ENCODE measurements around the gene RAD9A. TPM values are rescaled to one million over a fixed set of nuclear protein-coding genes. Genes with fewer than 3 reads are reported as not detected.
A peak's percentile ranks its signal among the peaks of the same experiment; 100 is the strongest.

The RAD9A gene
- total and polyA plus RNA-seq, 9 of the 15 experiments (the other 6 are each of a cell fraction or from before 2014, with no cell fraction given), result 1.4 to 41.2 (median 16.1) TPM

DNA sequence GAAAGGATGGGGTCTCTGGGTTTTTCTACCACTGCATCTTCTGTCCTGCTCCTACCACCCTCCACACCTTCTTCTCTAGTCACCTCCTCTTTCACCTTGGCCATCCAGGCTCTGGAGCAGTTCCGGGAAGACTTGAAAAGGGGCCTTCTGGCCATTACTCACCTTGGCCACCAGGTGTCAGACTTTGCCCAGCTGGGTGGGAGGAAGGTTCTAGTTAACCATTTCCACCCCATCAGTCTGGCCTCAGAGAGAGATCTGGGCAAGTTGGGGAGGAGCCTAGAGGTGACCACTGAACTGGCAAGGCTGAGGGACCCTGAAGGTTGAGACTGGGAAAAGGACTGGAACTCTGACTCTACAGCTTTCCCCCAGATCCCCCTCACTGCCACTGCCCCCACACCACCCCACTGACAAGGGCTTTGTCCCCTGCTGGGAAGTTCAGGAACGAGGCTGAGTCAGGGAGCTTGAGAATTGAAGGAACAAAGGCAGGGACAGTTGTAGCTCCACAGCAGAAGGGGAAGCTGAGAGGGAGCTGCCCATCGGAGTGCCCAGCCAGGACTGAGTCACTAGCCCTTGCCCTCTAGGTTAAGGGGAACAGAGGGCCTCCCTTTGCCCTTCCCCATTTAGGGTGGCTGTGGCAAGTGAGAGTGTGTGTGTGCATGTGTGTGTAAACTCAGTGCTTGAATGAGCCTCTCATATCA, 34.8 kb upstream of the RAD9A start (continued):
- TF ChIP-seq SMARCA5 (IDR thresholded peaks at IDR 0.05) (peak; percentile 11; the same call in 1 of the 2 replicates), FOSL1 (tag; conservative IDR thresholded peaks at IDR 0.05) (no peak), ZNF316 (IDR thresholded peaks at IDR 0.05) (no peak), NUFIP1 (IDR thresholded peaks at IDR 0.05; ENCODE audit: partially characterized antibody) (no peak), CTBP1 (IDR thresholded peaks at IDR 0.05; ENCODE audit: borderline replicate concordance) (peak; percentile 61), ZNF174 (CRISPR knock-in tag; IDR thresholded peaks at IDR 0.05) (no peak), CBX2 (IDR thresholded peaks at IDR 0.05; ENCODE audit: insufficient read depth, low read length, poor library complexity, severe bottlenecking) (no peak), ZNF239 (CRISPR knock-in tag; IDR thresholded peaks at IDR 0.05) (no peak), HMG20A (CRISPR knock-in tag; conservative IDR thresholded peaks at IDR 0.05) (no peak)
- TF ChIP-seq, protein P1, sequence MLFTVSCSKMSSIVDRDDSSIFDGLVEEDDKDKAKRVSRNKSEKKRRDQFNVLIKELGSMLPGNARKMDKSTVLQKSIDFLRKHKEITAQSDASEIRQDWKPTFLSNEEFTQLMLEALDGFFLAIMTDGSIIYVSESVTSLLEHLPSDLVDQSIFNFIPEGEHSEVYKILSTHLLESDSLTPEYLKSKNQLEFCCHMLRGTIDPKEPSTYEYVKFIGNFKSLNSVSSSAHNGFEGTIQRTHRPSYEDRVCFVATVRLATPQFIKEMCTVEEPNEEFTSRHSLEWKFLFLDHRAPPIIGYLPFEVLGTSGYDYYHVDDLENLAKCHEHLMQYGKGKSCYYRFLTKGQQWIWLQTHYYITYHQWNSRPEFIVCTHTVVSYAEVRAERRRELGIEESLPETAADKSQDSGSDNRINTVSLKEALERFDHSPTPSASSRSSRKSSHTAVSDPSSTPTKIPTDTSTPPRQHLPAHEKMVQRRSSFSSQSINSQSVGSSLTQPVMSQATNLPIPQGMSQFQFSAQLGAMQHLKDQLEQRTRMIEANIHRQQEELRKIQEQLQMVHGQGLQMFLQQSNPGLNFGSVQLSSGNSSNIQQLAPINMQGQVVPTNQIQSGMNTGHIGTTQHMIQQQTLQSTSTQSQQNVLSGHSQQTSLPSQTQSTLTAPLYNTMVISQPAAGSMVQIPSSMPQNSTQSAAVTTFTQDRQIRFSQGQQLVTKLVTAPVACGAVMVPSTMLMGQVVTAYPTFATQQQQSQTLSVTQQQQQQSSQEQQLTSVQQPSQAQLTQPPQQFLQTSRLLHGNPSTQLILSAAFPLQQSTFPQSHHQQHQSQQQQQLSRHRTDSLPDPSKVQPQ (CRISPR knock-in tag; IDR thresholded peaks at IDR 0.05; ENCODE audit: borderline replicate concordance), result no peak
- TF ChIP-seq, protein P2, sequence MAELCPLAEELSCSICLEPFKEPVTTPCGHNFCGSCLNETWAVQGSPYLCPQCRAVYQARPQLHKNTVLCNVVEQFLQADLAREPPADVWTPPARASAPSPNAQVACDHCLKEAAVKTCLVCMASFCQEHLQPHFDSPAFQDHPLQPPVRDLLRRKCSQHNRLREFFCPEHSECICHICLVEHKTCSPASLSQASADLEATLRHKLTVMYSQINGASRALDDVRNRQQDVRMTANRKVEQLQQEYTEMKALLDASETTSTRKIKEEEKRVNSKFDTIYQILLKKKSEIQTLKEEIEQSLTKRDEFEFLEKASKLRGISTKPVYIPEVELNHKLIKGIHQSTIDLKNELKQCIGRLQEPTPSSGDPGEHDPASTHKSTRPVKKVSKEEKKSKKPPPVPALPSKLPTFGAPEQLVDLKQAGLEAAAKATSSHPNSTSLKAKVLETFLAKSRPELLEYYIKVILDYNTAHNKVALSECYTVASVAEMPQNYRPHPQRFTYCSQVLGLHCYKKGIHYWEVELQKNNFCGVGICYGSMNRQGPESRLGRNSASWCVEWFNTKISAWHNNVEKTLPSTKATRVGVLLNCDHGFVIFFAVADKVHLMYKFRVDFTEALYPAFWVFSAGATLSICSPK (IDR thresholded peaks at IDR 0.05; ENCODE audit: borderline replicate concordance), result no peak
- TF ChIP-seq, protein P3, sequence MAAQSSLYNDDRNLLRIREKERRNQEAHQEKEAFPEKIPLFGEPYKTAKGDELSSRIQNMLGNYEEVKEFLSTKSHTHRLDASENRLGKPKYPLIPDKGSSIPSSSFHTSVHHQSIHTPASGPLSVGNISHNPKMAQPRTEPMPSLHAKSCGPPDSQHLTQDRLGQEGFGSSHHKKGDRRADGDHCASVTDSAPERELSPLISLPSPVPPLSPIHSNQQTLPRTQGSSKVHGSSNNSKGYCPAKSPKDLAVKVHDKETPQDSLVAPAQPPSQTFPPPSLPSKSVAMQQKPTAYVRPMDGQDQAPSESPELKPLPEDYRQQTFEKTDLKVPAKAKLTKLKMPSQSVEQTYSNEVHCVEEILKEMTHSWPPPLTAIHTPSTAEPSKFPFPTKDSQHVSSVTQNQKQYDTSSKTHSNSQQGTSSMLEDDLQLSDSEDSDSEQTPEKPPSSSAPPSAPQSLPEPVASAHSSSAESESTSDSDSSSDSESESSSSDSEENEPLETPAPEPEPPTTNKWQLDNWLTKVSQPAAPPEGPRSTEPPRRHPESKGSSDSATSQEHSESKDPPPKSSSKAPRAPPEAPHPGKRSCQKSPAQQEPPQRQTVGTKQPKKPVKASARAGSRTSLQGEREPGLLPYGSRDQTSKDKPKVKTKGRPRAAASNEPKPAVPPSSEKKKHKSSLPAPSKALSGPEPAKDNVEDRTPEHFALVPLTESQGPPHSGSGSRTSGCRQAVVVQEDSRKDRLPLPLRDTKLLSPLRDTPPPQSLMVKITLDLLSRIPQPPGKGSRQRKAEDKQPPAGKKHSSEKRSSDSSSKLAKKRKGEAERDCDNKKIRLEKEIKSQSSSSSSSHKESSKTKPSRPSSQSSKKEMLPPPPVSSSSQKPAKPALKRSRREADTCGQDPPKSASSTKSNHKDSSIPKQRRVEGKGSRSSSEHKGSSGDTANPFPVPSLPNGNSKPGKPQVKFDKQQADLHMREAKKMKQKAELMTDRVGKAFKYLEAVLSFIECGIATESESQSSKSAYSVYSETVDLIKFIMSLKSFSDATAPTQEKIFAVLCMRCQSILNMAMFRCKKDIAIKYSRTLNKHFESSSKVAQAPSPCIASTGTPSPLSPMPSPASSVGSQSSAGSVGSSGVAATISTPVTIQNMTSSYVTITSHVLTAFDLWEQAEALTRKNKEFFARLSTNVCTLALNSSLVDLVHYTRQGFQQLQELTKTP (IDR thresholded peaks at IDR 0.05; ENCODE audit: low read depth in 1 of 2, partially characterized antibody in 2 of 2), result peak in 1 of 2 experiments; percentile 38
- TF ChIP-seq, protein P4, sequence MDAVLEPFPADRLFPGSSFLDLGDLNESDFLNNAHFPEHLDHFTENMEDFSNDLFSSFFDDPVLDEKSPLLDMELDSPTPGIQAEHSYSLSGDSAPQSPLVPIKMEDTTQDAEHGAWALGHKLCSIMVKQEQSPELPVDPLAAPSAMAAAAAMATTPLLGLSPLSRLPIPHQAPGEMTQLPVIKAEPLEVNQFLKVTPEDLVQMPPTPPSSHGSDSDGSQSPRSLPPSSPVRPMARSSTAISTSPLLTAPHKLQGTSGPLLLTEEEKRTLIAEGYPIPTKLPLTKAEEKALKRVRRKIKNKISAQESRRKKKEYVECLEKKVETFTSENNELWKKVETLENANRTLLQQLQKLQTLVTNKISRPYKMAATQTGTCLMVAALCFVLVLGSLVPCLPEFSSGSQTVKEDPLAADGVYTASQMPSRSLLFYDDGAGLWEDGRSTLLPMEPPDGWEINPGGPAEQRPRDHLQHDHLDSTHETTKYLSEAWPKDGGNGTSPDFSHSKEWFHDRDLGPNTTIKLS (IDR thresholded peaks at IDR 0.05; ENCODE audit: borderline replicate concordance, low read depth), result no peak
- TF ChIP-seq, protein P5, sequence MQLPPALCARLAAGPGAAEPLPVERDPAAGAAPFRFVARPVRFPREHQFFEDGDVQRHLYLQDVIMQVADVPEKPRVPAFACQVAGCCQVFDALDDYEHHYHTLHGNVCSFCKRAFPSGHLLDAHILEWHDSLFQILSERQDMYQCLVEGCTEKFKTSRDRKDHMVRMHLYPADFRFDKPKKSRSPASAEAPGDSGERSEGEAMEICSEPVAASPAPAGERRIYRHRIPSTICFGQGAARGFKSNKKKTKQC (CRISPR knock-in tag; IDR thresholded peaks at IDR 0.05), result no peak
